Heart left ventricle (tissue), 13 donors: ENCODE data around the gene ZNF444.

Experiments
- CTCF ChIP-seq, 12 donors: fragments of 200-600 bp; sonication (generic) in 4 of 12; IDR thresholded peaks; one replicate each; pipeline versions ENCODE4 v1.5.0 to v1.8.0; 2018 to 2022; ENCODE audit warnings: antibody characterized with exemption in 12 of 12, mild to moderate bottlenecking in 5 of 12
- POLR2A ChIP-seq, 2 donors: fragments of 450-650 bp; IDR thresholded peaks; one replicate each; pipeline ENCODE4 v1.6.1; 2017; ENCODE audit warnings: antibody characterized with exemption in 2 of 2, mild to moderate bottlenecking in 2 of 2, moderate library complexity in 2 of 2
- donor health status: ischemic (EF 13 %, LVEDD 7.1; RV severe dilation, severe dysfunction).
- donor health status: DM: no; HTN: yes; CAD: no.
- donor health status: DM: no; HTN: no; CAD: no.
- donor health status: ischemic (EF 25% LVEDD 6.9; RV normal size, moderate dysfunction).
- donor health status: ischemic (EF 25% LVEDD 5.7; RV mildly dilated, moderate dysfunction).
- donor health status: ischemic (EF 35%, LVEDD 5.7; RV mildly dilated, moderate dysfunction).
- donor health status: nonischemic (EF 11% LVEDD 7.7; RV severe dilation, severe dysfunction).
- donor health status: DM: yes; HTN: yes; CAD: no.
- donor health status: PGD.
- donor health status: ischemic (EF 29% LVEDD 5.4; RV normal size, mild dysfunction).
- donor health status: nonischemic (EF 23%, LVEDD 6.1; RV moderate dilation, normal function).

- TF ChIP-seq CTCF (IDR thresholded peaks at IDR 0.05) (no peak), POLR2A (IDR thresholded peaks at IDR 0.05) (no peak)
These were observed 36.6 kb downstream of the ZNF444 start for GRCh38 chr19:56177564-56178243.
